Subcutaneous adipose tissue (tissue), 4 donors: Measurements from ENCODE around the gene TGM5. TPM values are rescaled to one million over a fixed set of nuclear protein-coding genes. Genes with fewer than 3 reads are reported as not detected.

Experiments
- CTCF ChIP-seq: fragments of 450-650 bp; IDR thresholded peaks from one replicate; pipeline ENCODE4 v1.5.1; 2016; ENCODE audit warnings: low read depth, mild to moderate bottlenecking, control low read depth, antibody characterized with exemption, moderate library complexity
- total RNA-seq, 4 donors: library from RNA; depleted of rRNA; stranded (reverse); fragments of >200 nt; gene quantifications; one replicate each; pipeline ENCODE4 v1.1.0, GENCODE V29; 2016

The TGM5 gene
- total RNA-seq, 4 donors from 2014 or later: 0.22 to 4.7 (median 1.0) TPM; not detected in 1

DNA sequence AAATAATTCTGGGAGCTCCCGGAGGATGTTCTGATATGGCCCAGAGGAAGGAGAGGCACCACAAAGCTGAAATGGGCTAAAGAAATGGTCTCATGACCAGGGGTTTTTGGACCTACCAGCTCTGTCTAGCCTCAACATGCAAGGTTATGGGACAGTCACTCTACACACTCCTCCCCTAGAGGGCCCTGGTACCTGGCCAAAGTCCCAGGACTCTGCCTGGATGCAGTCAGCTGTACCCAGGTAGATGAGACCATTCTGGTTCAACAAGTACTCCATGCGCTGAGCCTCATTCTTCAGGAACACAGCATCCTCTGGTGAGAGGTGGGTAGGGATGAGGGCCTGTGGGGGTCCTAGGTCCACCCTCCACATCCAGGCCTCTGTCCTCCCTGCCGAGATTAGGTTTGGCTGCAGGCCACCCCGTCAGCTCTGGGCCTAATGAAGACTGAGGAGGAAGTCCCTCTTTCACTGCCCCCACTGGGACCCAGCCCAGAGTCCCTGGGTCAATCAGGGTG, 55.4 kb downstream of the TGM5 start:
- TF ChIP-seq CTCF: no peak

GRCh38 chr15:43210807-43211206, 55.9 kb downstream of the TGM5 start:
- TF ChIP-seq CTCF: no peak

DNA sequence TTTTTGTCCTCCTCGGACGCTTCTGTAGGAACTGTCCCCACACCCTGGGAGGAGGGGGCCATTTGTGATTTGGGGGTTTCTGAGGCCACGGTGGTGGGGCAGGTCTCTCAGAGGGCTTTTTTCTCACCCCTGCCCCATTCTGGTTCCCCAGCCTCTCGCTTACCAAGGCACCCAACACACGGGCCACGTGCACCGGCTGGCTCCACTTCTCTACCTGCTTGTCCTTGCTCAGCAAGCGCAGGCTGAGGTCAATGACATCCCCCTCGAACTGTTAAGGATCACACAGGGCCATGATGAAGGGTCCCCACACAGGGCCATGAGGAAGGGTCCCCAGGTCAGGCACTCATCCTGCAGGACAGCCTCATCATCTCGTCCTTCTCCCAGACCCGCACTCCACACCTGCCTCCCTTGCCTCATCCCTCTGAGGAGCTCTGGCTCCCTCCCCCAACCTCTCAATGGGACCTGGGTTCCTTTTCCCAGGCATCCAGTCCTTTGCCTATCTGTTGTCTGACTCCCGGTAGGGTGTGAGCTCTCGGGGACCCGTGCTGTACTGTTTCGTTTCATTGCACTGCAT, 56.5 kb downstream of the TGM5 start:
- TF ChIP-seq CTCF: no peak

DNA sequence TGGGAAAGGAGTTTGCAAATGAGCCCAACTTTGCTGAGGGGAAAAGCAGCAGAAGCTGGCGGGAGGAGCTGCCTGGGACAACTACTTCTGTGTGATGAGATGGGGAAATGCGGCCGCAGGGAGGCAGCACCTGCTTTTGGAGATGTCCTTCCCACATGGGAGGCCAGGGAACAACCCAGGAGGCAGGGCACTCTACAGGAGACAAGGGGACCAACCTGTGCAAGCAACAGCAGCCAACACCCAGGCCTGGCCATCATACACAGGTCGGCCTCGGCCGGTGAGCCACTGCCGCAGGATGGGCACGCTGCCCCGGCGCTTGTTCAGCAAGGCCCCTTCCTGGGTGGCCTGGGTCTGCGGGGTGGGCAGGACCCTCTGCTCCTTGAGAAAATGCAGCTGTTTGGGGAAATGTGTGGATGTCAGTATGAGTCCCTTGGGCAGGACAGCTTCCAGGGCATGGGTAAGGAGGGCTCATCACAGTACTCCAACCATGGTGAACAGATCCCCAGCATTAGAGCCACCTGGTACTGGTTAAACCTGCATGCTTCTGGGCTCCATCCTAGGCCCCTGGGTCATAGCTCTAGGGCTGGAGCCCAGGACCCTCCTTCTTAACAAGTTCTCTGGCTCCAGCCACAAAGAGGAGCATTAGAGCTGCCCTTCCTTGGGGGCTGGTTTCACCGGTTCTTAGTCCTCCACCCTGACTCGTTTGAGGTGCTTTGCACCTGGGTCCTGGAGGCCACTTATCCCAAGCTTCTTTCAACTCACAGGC, 57.5 kb downstream of the TGM5 start:
- TF ChIP-seq CTCF: no peak

DNA sequence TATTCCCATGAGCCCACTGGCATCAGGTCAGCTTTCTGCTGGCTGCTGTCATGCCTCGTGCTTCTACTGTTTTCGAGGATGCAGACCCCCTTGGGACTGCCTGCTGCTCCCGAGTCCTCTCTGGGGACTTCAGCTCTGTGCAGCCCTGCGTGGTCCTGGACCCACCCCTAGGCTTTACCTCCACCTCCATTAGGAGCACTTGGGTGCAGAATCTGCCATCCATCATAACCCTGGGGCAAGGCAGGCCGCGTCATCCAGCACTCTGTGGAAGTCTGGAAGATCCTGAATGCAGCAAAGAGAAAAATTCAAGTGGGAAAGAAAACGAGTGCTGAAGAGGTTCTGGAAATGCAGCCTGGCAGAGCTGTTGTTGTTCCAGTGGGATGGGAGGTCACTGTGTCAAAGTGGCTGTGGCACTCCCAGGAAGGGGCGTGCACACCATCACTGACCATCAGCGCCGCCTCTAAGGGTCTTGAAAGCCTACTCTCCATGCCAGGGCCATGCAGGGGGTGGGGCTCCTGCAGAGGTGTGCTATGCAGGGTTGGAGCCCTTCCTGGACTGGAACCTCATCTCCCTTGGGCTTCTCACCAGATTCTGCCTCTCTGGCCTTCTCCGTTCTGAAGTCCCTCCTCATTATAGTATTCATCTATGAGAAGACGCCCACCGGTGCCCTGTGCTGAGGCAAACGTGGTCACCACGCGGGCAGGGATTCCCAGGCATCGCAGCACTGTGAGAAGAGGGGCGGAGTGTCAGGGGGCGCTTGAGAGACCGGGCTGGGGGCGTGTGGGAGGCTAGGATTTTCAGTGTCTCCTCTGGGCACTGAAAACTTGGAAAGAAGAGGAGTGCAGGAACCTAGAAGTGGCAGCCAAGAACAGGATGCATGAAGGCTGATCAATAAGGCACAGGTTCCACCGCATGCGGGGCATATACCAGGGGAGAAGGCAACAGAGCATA, 58.4 kb downstream of the TGM5 start:
- no peak for TF ChIP-seq CTCF

DNA sequence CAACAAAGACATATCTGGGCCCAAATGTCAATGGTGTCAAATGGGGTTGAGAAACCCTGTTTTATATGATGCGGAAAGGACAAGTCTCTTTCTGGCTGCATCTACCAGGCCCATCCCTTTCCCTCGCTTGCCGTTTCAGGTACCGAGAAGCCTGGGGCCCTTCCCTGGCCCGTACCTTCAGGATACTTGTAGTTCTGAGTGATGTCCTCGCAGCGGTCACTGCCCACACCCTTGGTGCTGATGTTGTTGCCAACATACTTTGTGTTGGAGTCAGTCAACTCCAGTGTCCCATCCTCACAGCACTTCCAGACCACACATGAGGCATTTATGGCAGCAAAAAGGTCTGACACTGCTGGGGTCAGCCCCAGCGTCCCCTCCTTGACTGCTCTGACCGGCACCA, 59.7 kb downstream of the TGM5 start:
- no peak for TF ChIP-seq CTCF

- TF ChIP-seq CTCF: no peak
These were observed 60.7 kb downstream of the TGM5 start for GRCh38 chr15:43206054-43206453.
